Left hindlimb (tissue), 1 donor: ENCODE results near the gene GABBR2.
A peak's percentile ranks its signal among the peaks of the same experiment; 100 is the strongest.

Experiments used
- DNase-seq: peaks from one replicate; pipeline ENCODE4 v3.0.0-alpha.2; 2018

GABBR2 gene

GRCh38 chr9:98428454-98428853, 280.3 kb downstream of the GABBR2 start:
- no peak for DNase-seq

GRCh38 chr9:98427491-98427890, 281.2 kb downstream of the GABBR2 start:
- no peak for DNase-seq

DNA sequence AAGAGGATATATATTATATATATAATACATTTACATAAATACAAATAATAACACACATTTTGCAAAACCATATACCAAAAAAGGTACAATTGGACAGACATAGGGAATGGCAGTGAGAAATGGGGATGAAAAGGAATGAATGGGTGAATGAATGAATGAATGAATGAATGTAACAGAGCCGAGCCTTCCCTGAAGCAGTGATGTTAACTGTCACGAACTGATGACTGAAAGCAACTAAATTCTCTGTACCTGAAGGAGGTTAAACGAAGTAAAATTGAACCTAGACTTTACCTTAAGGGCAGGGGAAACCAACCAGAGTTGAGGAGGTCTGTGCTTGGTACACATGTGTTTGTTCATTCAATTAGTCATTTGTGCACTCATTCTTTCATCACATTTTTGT, 283.7 kb downstream of the GABBR2 start:
- no peak for DNase-seq

DNA sequence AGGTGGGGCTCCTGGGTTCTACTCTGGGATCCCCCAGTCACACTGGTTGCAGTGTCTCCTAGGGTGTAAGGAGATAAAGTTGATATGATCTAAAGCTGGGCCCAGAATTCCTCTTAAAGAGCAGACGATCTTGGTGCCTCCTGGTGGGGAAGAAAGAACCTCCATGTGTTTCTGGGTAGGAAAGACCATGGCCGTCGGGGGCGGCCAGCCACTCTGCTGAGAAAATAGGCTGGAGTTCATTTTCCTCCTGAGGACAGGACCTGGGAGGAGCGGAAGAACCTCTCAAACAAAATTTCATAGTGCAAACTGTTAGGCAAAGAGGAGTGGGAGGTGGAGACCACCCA, 289.5 kb downstream of the GABBR2 start:
- DNase-seq, result no peak

- DNase-seq, result no peak
These were observed 290.0 kb downstream of the GABBR2 start for GRCh38 chr9:98418578-98419259.

- no peak for DNase-seq
These were observed 292.2 kb downstream of the GABBR2 start for GRCh38 chr9:98416294-98417248.

- DNase-seq, result no peak
These were observed 293.0 kb downstream of the GABBR2 start for GRCh38 chr9:98415782-98416181.

DNA sequence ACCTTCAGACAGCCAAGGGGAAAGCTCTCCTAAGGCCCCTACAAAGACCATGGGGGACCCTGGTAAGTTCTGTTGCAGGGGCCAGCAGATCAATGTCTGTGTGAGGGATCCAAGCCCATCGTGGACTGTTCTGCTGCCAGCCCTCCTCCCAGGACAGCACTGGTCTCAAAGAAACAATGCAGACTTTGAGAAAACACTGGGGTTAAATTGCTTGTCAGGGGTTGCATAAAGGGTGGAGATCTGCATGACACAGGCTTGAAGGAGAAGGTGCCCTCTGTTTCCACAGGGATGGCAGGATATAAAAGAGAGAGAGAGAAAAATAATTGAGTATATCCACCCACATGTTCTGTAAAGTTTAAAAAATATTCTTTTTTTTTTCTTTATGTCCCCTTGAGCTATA, 295.7 kb downstream of the GABBR2 start:
- DNase-seq, result no peak

GRCh38 chr9:98412101-98412842, 296.5 kb downstream of the GABBR2 start:
- no peak for DNase-seq

DNA sequence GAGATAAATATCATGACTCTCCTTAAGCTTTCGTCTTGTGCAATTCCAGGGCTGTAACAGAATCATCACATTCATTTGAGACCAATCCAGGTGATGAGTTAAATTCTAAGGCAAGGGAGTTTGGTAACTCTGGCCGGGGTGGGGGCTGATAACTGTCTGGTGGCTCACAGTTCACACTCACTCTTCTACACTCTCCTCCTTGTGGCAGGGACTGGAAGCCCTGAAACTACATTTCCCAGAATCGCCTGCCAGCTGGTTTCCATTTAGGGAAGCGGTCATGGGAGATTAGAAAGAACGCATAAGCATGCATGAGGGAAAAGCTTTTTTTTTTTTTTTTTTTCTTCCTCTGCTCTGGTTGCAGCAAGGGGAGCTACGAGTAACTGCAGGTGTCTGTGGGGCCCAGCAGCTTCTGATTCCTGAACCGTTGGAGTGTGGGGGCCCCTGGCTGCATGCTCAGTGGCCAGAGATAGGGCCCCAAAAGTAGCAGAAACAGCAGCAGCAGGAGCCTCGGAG, 298.5 kb downstream of the GABBR2 start:
- peak; percentile 82 for DNase-seq

- no peak for DNase-seq
These were observed 299.0 kb downstream of the GABBR2 start for GRCh38 chr9:98409719-98410118.

GRCh38 chr9:98406469-98406868, 302.3 kb downstream of the GABBR2 start:
- no peak for DNase-seq

DNA sequence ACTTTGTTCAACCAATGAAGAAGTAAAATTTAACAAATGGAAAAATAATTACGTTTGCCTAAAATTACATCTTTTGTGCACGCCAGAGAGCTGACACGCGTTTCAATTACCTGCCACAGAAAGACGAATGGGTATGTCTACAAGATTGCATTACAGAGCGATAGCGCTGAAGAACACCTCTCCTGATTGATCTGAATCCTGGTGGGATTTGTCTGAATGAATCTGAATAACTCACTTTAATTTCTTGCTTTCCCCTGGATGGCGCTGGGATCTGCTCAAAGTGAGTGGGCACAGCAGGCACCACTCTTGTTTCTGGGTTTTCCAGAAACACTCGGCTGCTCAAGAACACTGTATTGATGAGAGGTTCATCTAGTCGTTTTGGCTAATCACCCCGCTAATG, 304.5 kb downstream of the GABBR2 start:
- DNase-seq, result no peak

DNA sequence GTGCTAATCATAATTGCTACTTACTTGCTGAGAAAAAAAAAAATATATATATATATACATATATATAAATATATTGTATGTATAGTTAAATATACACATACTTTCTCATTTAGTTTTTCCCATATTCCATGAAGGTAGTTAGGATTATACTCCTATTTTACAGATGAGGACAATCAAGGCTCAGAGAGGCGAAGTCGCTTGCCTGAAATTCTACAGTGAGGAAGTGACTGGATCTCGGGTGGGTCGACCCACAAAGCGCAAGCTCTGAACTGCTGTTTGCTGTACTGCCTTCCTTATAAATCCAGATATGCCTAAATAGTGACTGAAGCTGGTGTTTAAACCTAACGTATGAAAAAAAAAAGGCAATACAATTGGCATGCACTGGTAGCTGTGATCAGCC, 305.0 kb downstream of the GABBR2 start:
- DNase-seq, result no peak

DNA sequence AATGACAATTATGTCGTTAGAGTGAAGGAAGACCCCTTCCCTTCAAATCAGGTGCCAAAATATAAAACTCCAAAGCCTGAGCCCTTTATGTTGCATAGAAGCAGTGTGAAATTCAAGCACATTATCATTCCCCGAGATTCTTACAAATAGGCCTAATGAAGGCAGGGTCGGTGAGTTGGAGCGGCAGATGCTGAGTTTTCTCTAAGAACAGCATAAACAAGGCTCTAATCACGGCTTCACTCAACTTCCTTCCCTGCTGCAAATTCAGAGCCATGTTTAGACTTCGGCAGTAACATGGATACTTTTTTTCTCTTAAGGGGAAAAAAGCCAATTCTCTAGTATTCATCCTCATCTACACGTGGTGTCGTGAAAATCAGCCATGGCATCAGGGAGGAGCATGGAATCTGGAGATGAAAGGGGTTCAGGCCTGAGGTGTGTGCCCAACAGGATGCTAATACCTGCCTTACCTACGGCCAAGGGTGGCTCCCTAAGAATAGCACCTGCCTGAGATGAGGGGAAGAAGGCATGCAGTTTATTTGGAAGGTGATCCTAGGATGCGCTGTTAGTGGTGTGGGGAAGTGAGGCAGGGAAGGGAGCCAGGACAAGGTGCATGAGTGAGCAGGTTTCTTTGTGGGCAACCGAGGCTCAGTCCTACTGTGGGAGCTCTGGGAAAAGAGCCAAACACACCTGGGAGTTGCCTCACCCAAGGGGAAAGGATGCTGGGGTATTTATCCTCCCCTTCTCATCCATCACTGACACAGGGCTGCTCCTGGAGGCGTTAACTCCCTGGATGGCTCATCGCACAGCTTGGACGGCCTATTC, 306.5 kb downstream of the GABBR2 start:
- no peak for DNase-seq

- DNase-seq, result no peak
These were observed 307.4 kb downstream of the GABBR2 start for GRCh38 chr9:98401140-98402018.

- DNase-seq, result no peak
These were observed 308.6 kb downstream of the GABBR2 start for GRCh38 chr9:98399950-98400683.

GRCh38 chr9:98396656-98397055, 312.1 kb downstream of the GABBR2 start:
- no peak for DNase-seq

DNA sequence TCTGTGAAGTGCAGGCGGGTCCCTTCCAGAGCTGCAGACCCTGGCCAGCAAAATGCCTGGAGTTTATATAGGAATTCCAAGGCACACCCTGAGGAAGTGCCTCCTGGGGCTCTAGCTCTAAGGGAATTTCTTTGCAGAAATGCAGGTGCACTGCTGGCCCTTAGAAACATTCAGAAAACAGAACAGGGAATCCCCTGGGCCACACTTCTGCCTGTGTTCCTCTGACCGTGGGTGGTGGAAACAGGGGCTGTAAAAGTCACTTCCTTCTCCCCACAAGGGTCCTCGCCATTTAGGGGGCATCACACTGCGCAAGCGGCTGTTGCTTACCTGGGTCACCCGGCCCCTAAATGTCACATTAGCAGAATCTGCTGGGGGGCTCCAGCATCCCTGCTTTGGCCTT, 312.5 kb downstream of the GABBR2 start:
- DNase-seq, result no peak

DNA sequence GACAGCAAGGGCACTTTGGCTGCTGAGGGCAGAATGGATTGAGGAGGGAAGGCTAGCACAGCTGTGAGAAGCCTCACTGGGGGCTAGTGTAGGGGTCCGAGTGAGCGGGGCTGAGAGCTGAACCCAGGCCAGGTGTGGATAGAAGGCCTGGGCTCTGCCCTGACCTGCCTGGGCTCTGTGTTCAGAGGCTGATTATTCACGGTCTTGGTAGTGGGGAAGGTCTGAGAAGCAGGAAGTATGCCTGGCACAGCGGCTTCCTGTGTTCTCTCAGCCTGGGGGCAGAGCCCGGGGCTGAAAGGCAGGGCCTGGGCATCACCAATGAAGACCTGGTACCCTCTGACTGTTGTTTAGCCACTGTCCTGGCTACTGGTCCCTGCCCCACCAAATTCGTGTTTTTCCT, 316.9 kb downstream of the GABBR2 start:
- DNase-seq, result no peak

DNA sequence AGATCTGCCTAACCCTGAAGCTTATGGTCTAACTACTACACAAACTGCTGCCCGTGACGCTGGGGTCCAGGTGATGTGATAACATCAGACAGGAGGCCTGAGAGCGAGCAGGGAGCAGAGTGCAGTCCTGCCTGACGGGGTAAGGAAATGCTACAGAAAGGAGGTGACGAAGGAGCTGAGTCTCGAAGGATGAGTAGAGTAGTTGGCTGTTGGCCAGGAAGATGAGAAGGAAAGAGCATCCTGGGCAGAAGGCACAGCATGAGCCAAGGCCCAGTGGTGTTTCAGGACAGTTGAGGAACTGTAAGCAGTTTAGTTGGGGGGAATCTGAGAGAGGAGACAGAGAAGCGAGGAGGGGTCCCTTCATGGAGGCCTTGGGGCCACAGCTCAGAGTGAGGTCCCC, 317.3 kb downstream of the GABBR2 start:
- no peak for DNase-seq
